AG04449 (cell line): ENCODE data around the gene ZNF285.

ENCODE experiments used
- CTCF ChIA-PET: fragments of 350-600 bp; formaldehyde crosslinking; extraction: SDS; loops from one replicate; lab custom pipeline; 2021; ENCODE audit warnings: antibody characterized with exemption; lab: Yijun Ruan, JAX
- POLR2A ChIA-PET: fragments of 400-600, 350-600 bp; formaldehyde crosslinking; extraction: SDS; loops from one replicate; lab custom pipeline; 2020; ENCODE audit warnings: antibody characterized with exemption, inconsistent platforms; lab: Yijun Ruan, JAX
- DNase-seq: peaks from one replicate; pipeline ENCODE4 v3.0.0-alpha.2; 2010; ENCODE audit warnings: low read depth, low spot score
- H3K4me3 ChIP-seq: 2 replicates; pipeline ENCODE4 v1.5.1; 2011; ENCODE audit warnings: low read depth, mild to moderate bottlenecking, control low read depth, low read length
- TF ChIP-seq, protein P1 (sequence below): IDR thresholded peaks from one replicate; pipeline ENCODE4 v1.5.1; 2011; ENCODE audit warnings: mild to moderate bottlenecking, moderate library complexity, low read length, control low read depth, inconsistent platforms; ENCODE audit not compliant: insufficient read depth; ENCODE audit errors: missing control alignments

The ZNF285 gene

GRCh38 chr19:44374789-44375188 lies 26.6 kb downstream of the ZNF285 start:
- H3K4me3 ChIP-seq, result no peak overlapping the region
- no peak for DNase-seq
- TF ChIP-seq, protein P1, sequence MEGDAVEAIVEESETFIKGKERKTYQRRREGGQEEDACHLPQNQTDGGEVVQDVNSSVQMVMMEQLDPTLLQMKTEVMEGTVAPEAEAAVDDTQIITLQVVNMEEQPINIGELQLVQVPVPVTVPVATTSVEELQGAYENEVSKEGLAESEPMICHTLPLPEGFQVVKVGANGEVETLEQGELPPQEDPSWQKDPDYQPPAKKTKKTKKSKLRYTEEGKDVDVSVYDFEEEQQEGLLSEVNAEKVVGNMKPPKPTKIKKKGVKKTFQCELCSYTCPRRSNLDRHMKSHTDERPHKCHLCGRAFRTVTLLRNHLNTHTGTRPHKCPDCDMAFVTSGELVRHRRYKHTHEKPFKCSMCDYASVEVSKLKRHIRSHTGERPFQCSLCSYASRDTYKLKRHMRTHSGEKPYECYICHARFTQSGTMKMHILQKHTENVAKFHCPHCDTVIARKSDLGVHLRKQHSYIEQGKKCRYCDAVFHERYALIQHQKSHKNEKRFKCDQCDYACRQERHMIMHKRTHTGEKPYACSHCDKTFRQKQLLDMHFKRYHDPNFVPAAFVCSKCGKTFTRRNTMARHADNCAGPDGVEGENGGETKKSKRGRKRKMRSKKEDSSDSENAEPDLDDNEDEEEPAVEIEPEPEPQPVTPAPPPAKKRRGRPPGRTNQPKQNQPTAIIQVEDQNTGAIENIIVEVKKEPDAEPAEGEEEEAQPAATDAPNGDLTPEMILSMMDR, result no peak
- POLR2A ChIA-PET, result no interaction called here
- CTCF ChIA-PET, result no interaction called here

- DNase-seq, result no peak
- POLR2A ChIA-PET, result no interaction called here
- CTCF ChIA-PET, result no interaction called here
- TF ChIP-seq, protein P1, result no peak
- no peak overlapping the region for H3K4me3 ChIP-seq
These were observed 29.5 kb downstream of the ZNF285 start for GRCh38 chr19:44371815-44372480.

- TF ChIP-seq, protein P1, result no peak
- DNase-seq, result no peak
- CTCF ChIA-PET, result no interaction called here
- H3K4me3 ChIP-seq, result no peak overlapping the region
- POLR2A ChIA-PET, result no interaction called here
These were observed 34.4 kb downstream of the ZNF285 start for GRCh38 chr19:44367024-44367423.

- TF ChIP-seq, protein P1, result no peak
- peak; percentile 59 for DNase-seq
- ChIA-PET POLR2A (no interaction called here), CTCF (no interaction called here)
- H3K4me3 ChIP-seq, result peak within 1 kb of the TSS; percentile 94
These were observed 44.9 kb downstream of the ZNF285 start, which contains the start of gene ZNF112 for GRCh38 chr19:44356383-44357111. Gene ZNF112, minus strand, starts transcription at chr19:44356680. Its CDS starts 16,141 bp downstream, at chr19:44340539.

- POLR2A ChIA-PET, result no interaction called here
- no peak for DNase-seq
- CTCF ChIA-PET, result no interaction called here
- TF ChIP-seq, protein P1, result no peak
- H3K4me3 ChIP-seq, result no peak overlapping the region
These were observed 54.9 kb downstream of the ZNF285 start for GRCh38 chr19:44346556-44346955.

DNA sequence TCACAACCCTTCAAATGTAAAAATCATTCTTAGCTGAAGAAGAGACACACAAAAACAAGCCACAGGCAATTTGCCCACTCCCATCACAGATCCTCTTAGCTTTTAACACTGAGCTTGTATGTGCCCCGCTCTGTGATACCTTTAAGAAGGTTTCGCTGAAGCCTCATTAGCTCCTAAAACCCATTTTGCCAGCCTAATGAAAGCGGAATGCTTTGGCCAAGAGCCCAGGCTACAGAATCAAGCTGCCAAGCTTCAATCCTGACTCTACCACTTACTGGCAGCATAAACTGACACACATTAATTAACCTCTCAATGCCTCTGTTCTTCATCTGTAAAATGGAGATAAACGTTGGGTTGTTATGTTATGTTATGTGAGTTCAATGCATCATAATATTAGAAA lies 55.4 kb downstream of the ZNF285 start:
- POLR2A ChIA-PET, result no interaction called here
- DNase-seq, result no peak
- no peak overlapping the region for H3K4me3 ChIP-seq
- TF ChIP-seq, protein P1, result no peak
- CTCF ChIA-PET, result no interaction called here
